A549 (cell line): ENCODE measurements around the gene CNTN5. TPM values are rescaled to one million over a fixed set of nuclear protein-coding genes. Genes with fewer than 3 reads are reported as not detected.

ENCODE experiments used
- ATAC-seq, 2 experiments: fragments of 200-7000 bp in 1 of 2; fragments of >200 bp in 1 of 2; cut with Nextera tagmentation in 1 of 2; cut with Tn5 transposase in 1 of 2; 3 replicates each; pipeline versions ENCODE4 v1.8.0 to v1.9.1; 2018 to 2020; ENCODE audit warnings: mild to moderate bottlenecking in 1 of 2, moderate library complexity in 1 of 2
- CTCF ChIA-PET: fragments of 300-600 bp; sonication (Branson Sonifier 250); formaldehyde crosslinking; extraction: SDS; loops from one replicate; lab custom pipeline; 2021; ENCODE audit warnings: antibody characterized with exemption, inconsistent platforms; lab: Yijun Ruan, JAX
- POLR2A ChIA-PET: fragments of 350-600 bp; formaldehyde crosslinking; extraction: SDS; loops from one replicate; lab custom pipeline; 2021; ENCODE audit warnings: antibody characterized with exemption, inconsistent platforms; lab: Yijun Ruan, JAX
- DNase-seq, 2 experiments: peaks; one replicate each; pipeline versions ENCODE4 v3.0.0 to v3.0.0-alpha.2; 2011 to 2016; ENCODE audit warnings: low read depth in 1 of 2, low spot score in 1 of 2
- FAIRE-seq: peaks from 2 replicates; lab custom pipeline; 2011; peaks lifted over from hg19 to GRCh38; lab: Jason Lieb, UNC
- H3K27ac ChIP-seq, 2 experiments: fragments of >200 bp; sonication (Bioruptor Twin); formaldehyde crosslinking; 3 replicates each; pipeline ENCODE4 v1.5.1; 2016 to 2017
- H3K4me1 ChIP-seq: fragments of >200 bp; sonication (Bioruptor Twin); formaldehyde crosslinking; 3 replicates; pipeline ENCODE4 v1.6.1; 2016
- H3K4me2 ChIP-seq: fragments of >200 bp; sonication (Bioruptor Twin); formaldehyde crosslinking; 3 replicates; pipeline ENCODE4 v1.6.1; 2016
- H3K4me3 ChIP-seq: fragments of >200 bp; sonication (Bioruptor Twin); formaldehyde crosslinking; 3 replicates; pipeline ENCODE4 v1.5.1; 2016
- H3K9me3 ChIP-seq: fragments of >200 bp; sonication (Bioruptor Twin); formaldehyde crosslinking; 3 replicates; pipeline ENCODE4 v1.6.1; 2016
- ATOH8 ChIP-seq: fragments of 250-450 bp; sonication (Bioruptor Pico); IDR thresholded peaks from 2 replicates; pipeline ENCODE4 v1.5.0; 2020; ENCODE audit warnings: low read depth, mild to moderate bottlenecking, moderate library complexity
- BHLHE40 ChIP-seq: IDR thresholded peaks from 2 replicates; pipeline ENCODE4 v1.6.1; 2012; ENCODE audit warnings: low read depth, low read length, inconsistent platforms
- CHD2 ChIP-seq: fragments of 150-350 bp; IDR thresholded peaks from 2 replicates; pipeline ENCODE4 v1.6.1; 2014; ENCODE audit warnings: low read length; ENCODE audit not compliant: partially characterized antibody
- CHD4 ChIP-seq: fragments of 200-600 bp; sonication (generic); IDR thresholded peaks from 2 replicates; pipeline ENCODE4 v1.6.1; 2016; ENCODE audit warnings: antibody characterized with exemption, mild to moderate bottlenecking, borderline replicate concordance
- EHF ChIP-seq: fragments of 250-450 bp; sonication (Bioruptor Pico); IDR thresholded peaks from 2 replicates; pipeline ENCODE4 v1.5.0; 2020; ENCODE audit warnings: mild to moderate bottlenecking
- EP300 ChIP-seq, 2 experiments: fragments of >200 bp; sonication (Bioruptor Twin); formaldehyde crosslinking; IDR thresholded peaks; 2 replicates in 1 of 2; 3 replicates in 1 of 2; pipeline ENCODE4 v1.6.1; 2016 to 2017
- FOSL2 ChIP-seq, 2 experiments: fragments of 450-650 bp in 1 of 2; fragments of >200 bp in 1 of 2; sonication (Bioruptor Twin) in 1 of 2; formaldehyde crosslinking; IDR thresholded peaks; 2 replicates each; pipeline versions ENCODE4 v1.5.0 to v1.6.1; 2016 to 2020; ENCODE audit warnings: mild to moderate bottlenecking in 1 of 2, moderate library complexity in 1 of 2
- HES2 ChIP-seq: fragments of >200 bp; sonication (Bioruptor Twin); formaldehyde crosslinking; IDR thresholded peaks from 2 replicates; pipeline ENCODE4 v1.6.1; 2016
- JUNB ChIP-seq: fragments of >200 bp; sonication (Bioruptor Twin); formaldehyde crosslinking; IDR thresholded peaks from 2 replicates; pipeline ENCODE4 v1.6.1; 2016
- KDM1A ChIP-seq: fragments of 200-600 bp; sonication (generic); IDR thresholded peaks from 2 replicates; pipeline ENCODE4 v1.6.1; 2016; ENCODE audit warnings: low read depth, mild to moderate bottlenecking
- MAFK ChIP-seq: fragments of 450-650 bp; IDR thresholded peaks from 2 replicates; pipeline ENCODE4 v1.6.1; 2014; ENCODE audit not compliant: partially characterized antibody
- MAX ChIP-seq: IDR thresholded peaks from 2 replicates; pipeline ENCODE4 v1.6.1; 2012
- MAZ ChIP-seq: fragments of 150-350 bp; IDR thresholded peaks from 2 replicates; pipeline ENCODE4 v1.6.1; 2014; ENCODE audit warnings: antibody characterized with exemption, low read depth, low read length, borderline replicate concordance
- PBX3 ChIP-seq: IDR thresholded peaks from 2 replicates; pipeline ENCODE4 v1.6.1; 2012
- RARB ChIP-seq: fragments of 250-450 bp; sonication (Bioruptor Pico); IDR thresholded peaks from 2 replicates; pipeline ENCODE4 v1.8.0; 2021; ENCODE audit warnings: mild to moderate bottlenecking, moderate library complexity
- REST ChIP-seq: fragments of 200-600 bp; sonication (generic); IDR thresholded peaks from 2 replicates; pipeline ENCODE4 v1.6.1; 2016; ENCODE audit warnings: antibody characterized with exemption, mild to moderate bottlenecking, moderate library complexity
- RFX5 ChIP-seq: fragments of 450-650 bp; IDR thresholded peaks from 2 replicates; pipeline ENCODE4 v1.7.1; 2014; ENCODE audit warnings: antibody characterized with exemption, mild to moderate bottlenecking, moderate library complexity
- SMC3 ChIP-seq: fragments of >200 bp; sonication (Bioruptor Twin); formaldehyde crosslinking; IDR thresholded peaks from 3 replicates; pipeline ENCODE4 v1.6.1; 2018; ENCODE audit warnings: inconsistent platforms
- ZC3H11A ChIP-seq: fragments of 450-650 bp; IDR thresholded peaks from 2 replicates; pipeline ENCODE4 v1.6.1; 2014; ENCODE audit warnings: antibody characterized with exemption, mild to moderate bottlenecking
- ZNF302 ChIP-seq: fragments of 250-450 bp; sonication (Bioruptor Pico); IDR thresholded peaks from 2 replicates; pipeline ENCODE4 v1.9.0; 2021; ENCODE audit warnings: inconsistent platforms, mild to moderate bottlenecking, moderate library complexity
- ZSCAN20 ChIP-seq: fragments of 250-450 bp; sonication (Bioruptor Pico); IDR thresholded peaks from 2 replicates; pipeline ENCODE4 v1.8.0; 2022; ENCODE audit warnings: mild to moderate bottlenecking, moderate library complexity
- WGBS: methylation state at CpG from one replicate; pipeline ENCODE4 v1.1.6; 2017; ENCODE audit errors: missing lambda C conversion rate; 5-methylcytosine and 5-hydroxymethylcytosine counted together
- polyA plus RNA-seq, 4 experiments: library from polyadenylated mRNA; depleted of rRNA in 3 of 4; stranded (reverse); fragments of >200 nt; fragmentation: RNase III in 1 of 4; extraction: RNeasy Plus Mini Kit Qiagen cat#74134 plus additional on column Dnase treatment in 1 of 4; gene quantifications; 2 replicates in 3 of 4; 3 replicates in 1 of 4; pipeline ENCODE4 v1.2.3, GENCODE V29; 2011 to 2017

CNTN5 gene
- polyA plus RNA-seq, 2 of the 4 experiments (the other 2 are of a cell fraction), result 0.08 TPM; not detected in 1

GRCh38 chr11:100105982-100106358 is 1085.2 kb downstream of the CNTN5 start:
- no peaks in the 10 kb centered on the region for H3K4me1 ChIP-seq
- no peak overlapping the region for H3K27ac ChIP-seq
- ChIA-PET POLR2A (no interaction called here), CTCF (no interaction called here)
- no peak overlapping the region for H3K4me3 ChIP-seq
- H3K9me3 ChIP-seq, result no peaks in the 10 kb centered on the region
- 12% methylated on average over 3 of the region's 3 CpGs for WGBS
- TF ChIP-seq SMC3, result no peak
- no peak for TF ChIP-seq JUNB
- TF ChIP-seq BHLHE40, result no peak
- no peak for TF ChIP-seq RFX5
- no peak for TF ChIP-seq REST
- TF ChIP-seq CHD4, result no peak
- no peak overlapping the region for H3K4me2 ChIP-seq
- DNase-seq, result no peak
- ATAC-seq, result no peak
- FAIRE-seq, result no peak

- 5% methylated on average over 1 of the region's 1 CpG for WGBS
- Histone ChIP-seq H3K4me2 (no peak overlapping the region), H3K27ac (no peak overlapping the region), H3K4me1 (no peaks in the 10 kb centered on the region), H3K9me3 (no peaks in the 10 kb centered on the region), H3K4me3 (no peak overlapping the region)
- ATAC-seq (no peak), DNase-seq (no peak), FAIRE-seq (no peak)
- POLR2A ChIA-PET, result no interaction called here
- CTCF ChIA-PET, result no interaction called here
- no peak for TF ChIP-seq KDM1A
- TF ChIP-seq MAFK, result no peak
- no peak for TF ChIP-seq MAX
- no peak for TF ChIP-seq EP300 (IDR thresholded peaks at IDR 0.05)
- no peak for TF ChIP-seq HES2
- no peak for TF ChIP-seq ZC3H11A
- TF ChIP-seq MAZ, result no peak
- no peak for TF ChIP-seq EHF
- no peak for TF ChIP-seq PBX3
- no peak for TF ChIP-seq CHD2
- no peak for TF ChIP-seq RARB (CRISPR knock-in tag)
- TF ChIP-seq ZNF302 (CRISPR knock-in tag), result no peak
- TF ChIP-seq ZSCAN20 (CRISPR knock-in tag), result no peak
- no peak for TF ChIP-seq CHD4
- TF ChIP-seq, all 56 proteins: peak for 0
Observed at GRCh38 chr11:100119176-100119575, 1098.4 kb downstream of the CNTN5 start.

DNA sequence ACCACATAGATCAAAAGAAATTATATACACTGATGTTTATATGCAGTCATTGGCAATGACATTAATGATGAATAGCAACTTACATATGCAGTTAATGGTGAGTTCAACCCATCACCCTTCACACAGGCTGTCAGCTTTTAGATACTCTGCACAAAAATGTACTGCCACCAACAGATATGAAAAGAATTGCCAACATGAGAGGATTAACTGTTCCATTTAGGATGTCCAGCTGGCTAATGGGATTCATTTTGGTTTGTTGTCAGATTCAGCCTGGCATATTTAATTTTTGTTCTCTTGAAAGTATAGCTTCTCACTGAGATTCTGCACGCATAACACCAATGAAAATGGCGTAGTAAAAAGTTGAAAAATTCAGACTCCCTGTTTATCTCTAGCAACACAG is 1112.4 kb downstream of the CNTN5 start:
- no peak for ATAC-seq
- CTCF ChIA-PET, result interaction anchor here (0.9 kb wide), 1 partner anchor 9 kb away, joined by 3 read pairs; no protein-coding TSS in a partner anchor

More for the DNA sequence above, 1112.4 kb downstream of the CNTN5 start:
- POLR2A ChIA-PET, result no interaction called here
- Histone ChIP-seq H3K4me3 (no peak overlapping the region), H3K4me2 (no peak overlapping the region), H3K9me3 (no peaks in the 10 kb centered on the region), H3K4me1 (no peaks in the 10 kb centered on the region), H3K27ac (no peak overlapping the region)
- DNase-seq, result no peak
- WGBS, result 73% methylated on average over 2 of the region's 2 CpGs
- FAIRE-seq, result no peak
- TF ChIP-seq ATOH8 (no peak), KDM1A (no peak), FOSL2 (IDR thresholded peaks at IDR 0.05) (no peak), FOSL2 (CRISPR knock-in tag; IDR thresholded peaks at IDR 0.05) (no peak), BHLHE40 (no peak)
